Mesothelial cell of epicardium (in vitro differentiated cells): ENCODE data around the gene ATP5ME. TPM values are rescaled to one million over a fixed set of nuclear protein-coding genes. Genes with fewer than 3 reads are reported as not detected.
A peak's percentile ranks its signal among the peaks of the same experiment; 100 is the strongest.

ENCODE experiments used
- DNase-seq, 2 experiments: peaks; one replicate each; pipeline ENCODE4 v3.0.0; 2021; ENCODE audit warnings: low spot score in 2 of 2; ENCODE audit not compliant: unreplicated experiment in 2 of 2
- H3K27ac Mint-ChIP-seq: 2 replicates; pipeline ENCODE4 v1.8.0; 2021; ENCODE audit warnings: mixed read lengths
- H3K27me3 Mint-ChIP-seq: 2 replicates; pipeline ENCODE4 v1.8.0; 2021; ENCODE audit warnings: low read depth, mixed read lengths
- H3K36me3 Mint-ChIP-seq: 2 replicates; pipeline ENCODE4 v1.8.0; 2021; ENCODE audit warnings: mixed read lengths
- H3K4me1 Mint-ChIP-seq: 2 replicates; pipeline ENCODE4 v1.8.0; 2021; ENCODE audit warnings: mixed read lengths
- H3K4me3 Mint-ChIP-seq: 2 replicates; pipeline ENCODE4 v1.8.0; 2021; ENCODE audit warnings: mild to moderate bottlenecking, moderate library complexity, mixed read lengths
- H3K9me3 Mint-ChIP-seq: 2 replicates; pipeline ENCODE4 v1.8.0; 2021; ENCODE audit warnings: mixed read lengths
- CTCF ChIP-seq: fragments of 200-600 bp; sonication (generic); IDR thresholded peaks from one replicate; pipeline ENCODE4 v1.5.0; 2021; ENCODE audit warnings: antibody characterized with exemption; ENCODE audit not compliant: unreplicated experiment
- total RNA-seq: library from RNA; stranded (reverse); gene quantifications from 3 replicates; pipeline ENCODE4 v1.2.1, GENCODE V29; 2021

The ATP5ME gene
- total RNA-seq, 1 donor from 2014 or later = 212 TPM

DNA sequence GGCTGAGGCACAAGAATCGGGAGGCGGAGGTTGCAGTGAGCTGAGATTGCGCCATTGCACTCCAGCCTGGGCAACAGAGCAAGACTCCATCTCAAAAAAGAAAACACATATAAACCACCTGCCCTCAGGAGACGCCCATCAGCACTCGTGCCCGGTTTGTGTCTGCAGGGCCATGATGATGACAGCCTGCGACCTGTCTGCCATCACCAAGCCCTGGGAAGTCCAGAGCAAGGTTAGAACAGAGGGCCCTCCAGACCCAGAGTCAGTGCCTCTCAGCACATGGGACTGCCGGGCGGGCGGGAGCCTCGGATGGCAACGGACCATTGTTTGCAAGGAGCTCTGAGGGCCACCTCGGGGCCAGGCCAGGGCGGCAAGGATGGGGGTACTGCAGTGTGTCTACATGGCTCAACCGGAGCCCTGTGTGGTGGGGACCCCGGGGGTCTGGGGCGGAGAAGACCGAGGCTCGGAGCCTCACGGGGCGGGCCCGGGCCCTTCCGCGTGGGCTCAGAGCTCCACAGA lies 9.3 kb downstream of the ATP5ME start:
- no peak for TF ChIP-seq CTCF
- Mint-ChIP-seq H3K27me3 (no peaks in the 10 kb centered on the region), H3K4me3 (peak overlapping the region; percentile 66), H3K4me1 (peaks cover 2% of the 10 kb centered on the region), H3K36me3 (peaks cover 9% of the 10 kb centered on the region), H3K27ac (no peak overlapping the region), H3K9me3 (no peaks in the 10 kb centered on the region)
- no peak for DNase-seq

GRCh38 chr4:663438-664428 lies 10.3 kb downstream of the ATP5ME start:
- peak overlapping the region; percentile 66 for H3K4me3 Mint-ChIP-seq
- H3K27me3 Mint-ChIP-seq = no peaks in the 10 kb centered on the region
- H3K4me1 Mint-ChIP-seq = peaks cover 2% of the 10 kb centered on the region
- no peak overlapping the region for H3K27ac Mint-ChIP-seq
- H3K36me3 Mint-ChIP-seq = peaks cover 9% of the 10 kb centered on the region
- no peak for TF ChIP-seq CTCF
- no peak for DNase-seq
- H3K9me3 Mint-ChIP-seq = no peaks in the 10 kb centered on the region

DNA sequence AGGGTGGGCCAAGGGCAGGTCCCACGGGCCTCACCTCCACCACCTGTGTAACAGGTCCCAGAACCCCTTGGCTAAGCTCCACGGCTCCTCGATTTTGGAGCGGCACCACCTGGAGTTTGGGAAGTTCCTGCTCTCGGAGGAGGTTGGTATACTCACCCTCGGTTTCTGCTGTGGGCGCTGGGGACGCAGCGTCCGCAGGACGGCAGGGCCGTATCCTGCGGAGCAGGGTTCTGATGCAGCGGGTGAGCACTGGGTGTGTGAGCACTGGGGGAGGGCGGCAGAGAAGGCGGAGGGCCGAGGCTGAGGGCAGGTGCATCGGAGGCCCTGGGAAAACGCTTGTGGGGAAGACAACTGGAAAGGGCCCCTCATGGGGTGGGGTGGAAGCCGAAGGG lies 11.0 kb downstream of the ATP5ME start:
- no peak for DNase-seq
- H3K9me3 Mint-ChIP-seq = no peaks in the 10 kb centered on the region
- H3K27ac Mint-ChIP-seq = no peak overlapping the region
- no peak for TF ChIP-seq CTCF
- peak overlapping the region; percentile 64 for H3K4me3 Mint-ChIP-seq
- H3K27me3 Mint-ChIP-seq = no peaks in the 10 kb centered on the region
- peaks cover 2% of the 10 kb centered on the region for H3K4me1 Mint-ChIP-seq
- H3K36me3 Mint-ChIP-seq = peaks cover 9% of the 10 kb centered on the region

DNA sequence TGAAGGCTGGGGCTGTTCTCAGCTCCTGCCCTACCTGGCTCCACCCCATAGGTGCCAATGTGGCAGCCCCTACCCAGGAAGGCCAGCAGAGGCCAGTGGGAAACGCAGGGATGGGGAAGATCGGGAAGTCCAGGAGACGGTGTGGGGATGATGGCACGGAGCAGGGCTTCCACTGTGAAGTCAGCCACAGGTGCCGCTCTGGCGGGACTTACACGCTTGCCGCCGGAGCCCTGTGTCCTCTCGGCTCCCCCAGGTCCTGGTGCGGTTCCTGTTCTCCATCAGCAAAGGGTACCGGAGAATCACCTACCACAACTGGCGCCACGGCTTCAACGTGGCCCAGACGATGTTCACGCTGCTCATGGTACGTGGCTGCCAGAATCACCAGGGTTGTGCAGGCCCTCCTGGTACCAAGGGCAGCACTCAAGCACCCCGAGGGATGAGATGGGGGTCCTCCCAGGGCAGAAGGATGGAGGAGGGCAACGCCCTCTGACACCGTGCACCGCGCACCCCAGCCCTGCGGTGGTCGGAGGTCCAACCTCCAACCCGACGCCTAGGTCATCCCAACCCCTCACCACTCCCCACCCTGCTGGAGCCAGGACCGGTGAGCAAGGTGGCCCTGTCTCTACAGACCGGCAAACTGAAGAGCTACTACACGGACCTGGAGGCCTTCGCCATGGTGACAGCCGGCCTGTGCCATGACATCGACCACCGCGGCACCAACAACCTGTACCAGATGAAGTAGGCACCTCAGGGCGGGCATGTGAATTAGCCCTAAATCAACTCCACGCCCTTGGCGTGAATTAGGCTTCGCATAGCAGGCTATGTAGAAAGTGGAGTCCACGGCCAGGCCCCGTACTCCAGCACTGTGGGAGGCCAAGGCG lies 12.0 kb downstream of the ATP5ME start:
- H3K4me3 Mint-ChIP-seq = peak overlapping the region; percentile 64
- TF ChIP-seq CTCF = no peak

GRCh38 chr4:661231-661630 lies 12.8 kb downstream of the ATP5ME start:
- peaks cover 6% of the 10 kb centered on the region for H3K4me1 Mint-ChIP-seq
- no peaks in the 10 kb centered on the region for H3K9me3 Mint-ChIP-seq
- no peak for TF ChIP-seq CTCF
- no peak for DNase-seq
- no peak overlapping the region for H3K27ac Mint-ChIP-seq
- H3K36me3 Mint-ChIP-seq = peaks cover 9% of the 10 kb centered on the region
- no peaks in the 10 kb centered on the region for H3K27me3 Mint-ChIP-seq
- no peak overlapping the region for H3K4me3 Mint-ChIP-seq

More for the DNA sequence above, 12.0 kb downstream of the ATP5ME start:
- no peaks in the 10 kb centered on the region for H3K27me3 Mint-ChIP-seq
- DNase-seq = no peak
- peaks cover 9% of the 10 kb centered on the region for H3K36me3 Mint-ChIP-seq
- H3K27ac Mint-ChIP-seq = no peak overlapping the region
- H3K4me1 Mint-ChIP-seq = peaks cover 2% of the 10 kb centered on the region
- H3K9me3 Mint-ChIP-seq = no peaks in the 10 kb centered on the region
